GM23338 (cell line): ENCODE results near the gene BOK. TPM values are rescaled to one million over a fixed set of nuclear protein-coding genes. Genes with fewer than 3 reads are reported as not detected.

Experiments
- ATAC-seq: fragments of 200-7000 bp; cut with Tn5 transposase; 3 replicates; pipeline ENCODE4 v1.9.1; 2020
- DNase-seq: peaks from one replicate; pipeline ENCODE4 v3.0.0-alpha.2; 2015; ENCODE audit warnings: low spot score
- H2AFZ ChIP-seq: fragments of 200-600 bp; sonication (generic); 2 replicates; pipeline ENCODE4 v1.8.0; 2016; ENCODE audit warnings: antibody characterized with exemption, mild to moderate bottlenecking, moderate library complexity
- H3F3A ChIP-seq: fragments of 200-600 bp; sonication (generic); replicated peaks from 2 replicates; pipeline ENCODE4 v1.8.0; 2017; ENCODE audit warnings: antibody characterized with exemption, mixed run types, low read depth
- H3K27ac ChIP-seq: fragments of 200-600 bp; sonication (generic); 2 replicates; pipeline ENCODE4 v1.6.1; 2016; ENCODE audit warnings: low read depth
- H3K27me3 ChIP-seq: fragments of 200-600 bp; sonication (generic); 2 replicates; pipeline ENCODE4 v1.8.0; 2016; ENCODE audit warnings: mild to moderate bottlenecking, mixed run types, moderate library complexity; ENCODE audit not compliant: insufficient read depth
- H3K36me3 ChIP-seq: fragments of 200-600 bp; sonication (generic); 2 replicates; pipeline ENCODE4 v1.8.0; 2016; ENCODE audit warnings: mild to moderate bottlenecking; ENCODE audit not compliant: insufficient read depth
- H3K4me1 ChIP-seq: fragments of 200-600 bp; sonication (generic); 2 replicates; pipeline ENCODE4 v1.8.0; 2016; ENCODE audit warnings: mild to moderate bottlenecking, moderate library complexity; ENCODE audit not compliant: insufficient read depth
- H3K4me2 ChIP-seq: fragments of 200-600 bp; sonication (generic); 2 replicates; pipeline ENCODE4 v1.7.1; 2017; ENCODE audit warnings: mixed run types
- H3K4me3 ChIP-seq: fragments of 200-600 bp; sonication (generic); 2 replicates; pipeline ENCODE4 v1.6.1; 2016; ENCODE audit warnings: mixed run types
- H3K79me2 ChIP-seq: fragments of 200-600 bp; sonication (generic); replicated peaks from 2 replicates; pipeline ENCODE4 v1.8.0; 2017; ENCODE audit warnings: mild to moderate bottlenecking; ENCODE audit not compliant: insufficient read depth
- H3K9me2 ChIP-seq: fragments of 200-600 bp; sonication (generic); 2 replicates; pipeline ENCODE4 v1.8.0; 2017; ENCODE audit not compliant: insufficient read depth
- H4K20me1 ChIP-seq: fragments of 200-600 bp; sonication (generic); replicated peaks from 2 replicates; pipeline ENCODE4 v1.8.0; 2017; ENCODE audit warnings: mild to moderate bottlenecking; ENCODE audit not compliant: insufficient read depth
- H3K27ac Mint-ChIP-seq: 2 replicates; pipeline ENCODE4 v1.8.0; 2020; ENCODE audit warnings: inconsistent platforms, mild to moderate bottlenecking, moderate library complexity, mixed read lengths
- H3K27me3 Mint-ChIP-seq: 3 replicates; pipeline ENCODE4 v1.8.0; 2022; ENCODE audit warnings: low read depth, mild to moderate bottlenecking, moderate library complexity, mixed read lengths, inconsistent platforms; ENCODE audit not compliant: insufficient read depth, poor library complexity
- H3K36me3 Mint-ChIP-seq: 3 replicates; pipeline ENCODE4 v1.8.0; 2021; ENCODE audit warnings: low read depth, mild to moderate bottlenecking, inconsistent platforms, moderate library complexity, mixed read lengths
- H3K4me1 Mint-ChIP-seq: 3 replicates; pipeline ENCODE4 v1.8.0; 2020; ENCODE audit warnings: mild to moderate bottlenecking, inconsistent platforms, mixed read lengths
- H3K4me3 Mint-ChIP-seq: 3 replicates; pipeline ENCODE4 v1.8.0; 2021; ENCODE audit warnings: moderate library complexity, mild to moderate bottlenecking, inconsistent platforms, mixed read lengths
- H3K9me3 Mint-ChIP-seq: 3 replicates; pipeline ENCODE4 v1.8.0; 2020; ENCODE audit warnings: moderate library complexity, mild to moderate bottlenecking, inconsistent platforms, mixed read lengths
- CTCF ChIP-seq, 2 experiments: fragments of 200-600 bp in 1 of 2; sonication (generic) in 1 of 2; conservative IDR thresholded peaks; 2 replicates each; pipeline versions ENCODE4 v1.5.1 to v1.6.1; 2016 to 2017; ENCODE audit warnings: antibody characterized with exemption in 2 of 2, low read depth in 2 of 2, mild to moderate bottlenecking in 2 of 2, moderate library complexity in 1 of 2
- EZH2 ChIP-seq: fragments of 200-600 bp; sonication (generic); IDR thresholded peaks from one replicate; pipeline ENCODE4 v1.8.0; 2017; ENCODE audit warnings: antibody characterized with exemption, mild to moderate bottlenecking, low read depth; ENCODE audit not compliant: unreplicated experiment
- EZH2phosphoT487 ChIP-seq: fragments of 200-600 bp; sonication (generic); IDR thresholded peaks from one replicate; pipeline ENCODE4 v1.8.1; 2018; ENCODE audit warnings: antibody characterized with exemption; ENCODE audit not compliant: unreplicated experiment
- NANOG ChIP-seq: IDR thresholded peaks from 2 replicates; pipeline ENCODE4 v1.6.1; 2016; ENCODE audit warnings: antibody characterized with exemption, borderline replicate concordance
- POLR2AphosphoS5 ChIP-seq: IDR thresholded peaks from 2 replicates; pipeline ENCODE4 v1.6.1; 2016; ENCODE audit warnings: antibody characterized with exemption, low read depth
- STAT1 ChIP-seq: IDR thresholded peaks from one replicate; pipeline ENCODE4 v1.6.1; 2016; ENCODE audit warnings: antibody characterized with exemption; ENCODE audit not compliant: unreplicated experiment
- ZNF114 ChIP-seq: fragments of 250-450 bp; sonication (Bioruptor Pico); IDR thresholded peaks from 2 replicates; pipeline ENCODE4 v1.5.0; 2020; ENCODE audit warnings: mild to moderate bottlenecking, moderate library complexity
- ZNF462 ChIP-seq: fragments of 250-450 bp; sonication (Bioruptor Pico); IDR thresholded peaks from 2 replicates; pipeline ENCODE4 v1.5.0; 2020; ENCODE audit warnings: mild to moderate bottlenecking, moderate library complexity
- polyA plus RNA-seq: library from polyadenylated mRNA; unstranded; fragments of >200 nt; fragmentation: Nextera tagmentation; extraction: Ambion mirVana; gene quantifications from 2 replicates; pipeline ENCODE4 v1.2.1, GENCODE V29; 2016
- total RNA-seq: library from RNA; depleted of rRNA; stranded (reverse); fragments of >200 nt; shearing (Covaris generic); gene quantifications from 2 replicates; pipeline ENCODE4 v1.2.3, GENCODE V29; 2014
- TF ChIP-seq, protein P1 (sequence below): IDR thresholded peaks from 2 replicates; pipeline ENCODE4 v1.6.1; 2016; ENCODE audit warnings: antibody characterized with exemption

Gene BOK
- total and polyA plus RNA-seq, 2 experiments from 2014 or later: 13.5 to 36.7 TPM

GRCh38 chr2:241617431-241618154 is 59.0 kb downstream of the BOK start (continued):
- peak; percentile 37; the same call in 1 of the 2 replicates for TF ChIP-seq NANOG

GRCh38 chr2:241618296-241618805 is 59.8 kb downstream of the BOK start:
- Mint-ChIP-seq H3K9me3 (peaks cover 9% of the 10 kb centered on the region; the same call in 2 of the 3 replicates), H3K4me1 (peaks cover 23% of the 10 kb centered on the region), H3K27me3 (peaks cover 2% of the 10 kb centered on the region), H3K27ac (no peak overlapping the region), H3K36me3 (peaks cover 16% of the 10 kb centered on the region), H3K4me3 (no peak overlapping the region)
- ATAC-seq (no peak), DNase-seq (no peak)
- peaks cover 80% of the 10 kb centered on the region for H3K79me2 ChIP-seq
- H3K4me2 ChIP-seq: no peak overlapping the region
- peaks cover 6% of the 10 kb centered on the region; the same call in 1 of the 2 replicates for H3F3A ChIP-seq
- TF ChIP-seq CTCF (conservative IDR thresholded peaks at IDR 0.05; ENCODE audit: low read depth in 2 of 2) (no peak), NANOG (no peak), EZH2 (no peak), POLR2AphosphoS5 (no peak), EZH2phosphoT487 (no peak), ZNF462 (no peak), STAT1 (no peak), ZNF114 (CRISPR knock-in tag) (no peak)
- TF ChIP-seq, protein P1, sequence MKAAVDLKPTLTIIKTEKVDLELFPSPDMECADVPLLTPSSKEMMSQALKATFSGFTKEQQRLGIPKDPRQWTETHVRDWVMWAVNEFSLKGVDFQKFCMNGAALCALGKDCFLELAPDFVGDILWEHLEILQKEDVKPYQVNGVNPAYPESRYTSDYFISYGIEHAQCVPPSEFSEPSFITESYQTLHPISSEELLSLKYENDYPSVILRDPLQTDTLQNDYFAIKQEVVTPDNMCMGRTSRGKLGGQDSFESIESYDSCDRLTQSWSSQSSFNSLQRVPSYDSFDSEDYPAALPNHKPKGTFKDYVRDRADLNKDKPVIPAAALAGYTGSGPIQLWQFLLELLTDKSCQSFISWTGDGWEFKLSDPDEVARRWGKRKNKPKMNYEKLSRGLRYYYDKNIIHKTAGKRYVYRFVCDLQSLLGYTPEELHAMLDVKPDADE: no peak
- no peaks in the 10 kb centered on the region for H3K9me2 ChIP-seq
- no peak overlapping the region for H2AFZ ChIP-seq
- no peaks in the 10 kb centered on the region for H3K27me3 ChIP-seq
- peak overlapping the region; percentile 11 for H3K27ac ChIP-seq
- peaks cover 6% of the 10 kb centered on the region; the same call in 1 of the 2 replicates for H3K4me1 ChIP-seq
- no peak overlapping the region for H3K4me3 ChIP-seq
- H4K20me1 ChIP-seq: peaks cover 15% of the 10 kb centered on the region; the same call in 1 of the 2 replicates
- no peaks in the 10 kb centered on the region for H3K36me3 ChIP-seq
